HepG2 (cell line): Measurements from ENCODE around the gene FUT4. TPM values are rescaled to one million over a fixed set of nuclear protein-coding genes. Genes with fewer than 3 reads are reported as not detected.

Experiments
- ATAC-seq: fragments of 200-7000 bp; cut with Tn5 transposase; 3 replicates; pipeline ENCODE4 v1.9.1; 2020; ENCODE audit warnings: mild to moderate bottlenecking, moderate library complexity
- BruUV-seq: library from RNA; stranded (reverse); fragments of 400-500 nt; replicated peaks from 2 replicates; lab custom pipeline; 2021; lab: Mats Ljungman, UMichigan
- CTCF ChIA-PET: fragments of 300-600 bp; formaldehyde crosslinking; extraction: SDS; loops from one replicate; lab custom pipeline; 2021; ENCODE audit warnings: low total read pairs, inconsistent platforms, low intra/inter-chr PET ratio; lab: Yijun Ruan, JAX
- POLR2A ChIA-PET: fragments of 350-600 bp; sonication (Branson Sonifier 250); formaldehyde crosslinking; loops from one replicate; lab custom pipeline; 2020; ENCODE audit warnings: antibody characterized with exemption, inconsistent platforms; lab: Yijun Ruan, JAX
- DNase-seq: peaks from one replicate; pipeline ENCODE4 v3.0.0-alpha.2; 2015; ENCODE audit warnings: low spot score
- FAIRE-seq: peaks from 3 replicates; lab custom pipeline; 2011; peaks lifted over from hg19 to GRCh38; lab: Jason Lieb, UNC
- H2AFZ ChIP-seq: one replicate; pipeline ENCODE4 v1.6.1; 2011; ENCODE audit warnings: low read length, inconsistent platforms
- H3K27ac ChIP-seq: fragments of 300-600 bp; 3 replicates; pipeline ENCODE4 v1.8.0; 2011; ENCODE audit warnings: mixed run types, mild to moderate bottlenecking, mixed read lengths, low read length, inconsistent platforms; ENCODE audit not compliant: insufficient read depth; ENCODE audit errors: extremely low read length
- H3K27me3 ChIP-seq, 2 experiments: fragments of 200-600 bp in 1 of 2; 2 replicates in 1 of 2; 3 replicates in 1 of 2; pipeline versions ENCODE4 v1.6.0 to v1.8.0; 2011; ENCODE audit warnings: low read length in 2 of 2, mild to moderate bottlenecking in 2 of 2, moderate library complexity in 2 of 2, inconsistent platforms in 1 of 2; ENCODE audit not compliant: insufficient read depth in 2 of 2, control insufficient read depth in 1 of 2
- H3K36me3 ChIP-seq, 2 experiments: fragments of 200-600 bp in 1 of 2; replicated peaks in 1 of 2; 2 replicates in 1 of 2; 3 replicates in 1 of 2; pipeline versions ENCODE4 v1.5.1 to v1.8.0; 2011; ENCODE audit warnings: low read length in 2 of 2, inconsistent platforms in 1 of 2; ENCODE audit not compliant: insufficient read depth in 2 of 2, control insufficient read depth in 1 of 2
- H3K4me1 ChIP-seq: 2 replicates; pipeline ENCODE4 v1.5.1; 2012; ENCODE audit warnings: low read length, inconsistent platforms; ENCODE audit not compliant: insufficient read depth
- H3K4me2 ChIP-seq: 2 replicates; pipeline ENCODE4 v1.6.0; 2011; ENCODE audit warnings: low read depth, low read length, inconsistent platforms
- H3K4me3 ChIP-seq, 3 experiments: fragments of 200-600 bp in 1 of 3; sonication (generic), shearing (Covaris generic) in 1 of 3; replicated peaks in 1 of 3; 2 replicates each; pipeline ENCODE4 v1.5.1; 2011 to 2016; ENCODE audit warnings: low read length in 3 of 3, inconsistent platforms in 2 of 3, low read depth in 2 of 3, mild to moderate bottlenecking in 2 of 3, control low read depth in 1 of 3, mixed read lengths in 1 of 3; ENCODE audit not compliant: insufficient read depth in 1 of 3
- H3K79me2 ChIP-seq: one replicate; pipeline ENCODE4 v1.6.1; 2011; ENCODE audit warnings: low read length, inconsistent platforms; ENCODE audit not compliant: insufficient read depth
- H3K9ac ChIP-seq: 2 replicates; pipeline ENCODE4 v1.6.0; 2011; ENCODE audit warnings: mild to moderate bottlenecking, low read depth, low read length, inconsistent platforms; ENCODE audit not compliant: insufficient read depth
- H3K9me3 ChIP-seq: 2 replicates; pipeline ENCODE4 v1.5.1; 2012; ENCODE audit warnings: mild to moderate bottlenecking, low read length
- H4K20me1 ChIP-seq: 2 replicates; pipeline ENCODE4 v1.6.0; 2011; ENCODE audit warnings: inconsistent platforms, mild to moderate bottlenecking, low read length, moderate library complexity; ENCODE audit not compliant: insufficient read depth
- ISX ChIP-seq: sonication (generic); formaldehyde crosslinking; conservative IDR thresholded peaks from 2 replicates; pipeline ENCODE4 v1.5.0; 2020; ENCODE audit warnings: missing genetic modification reagents
- PCBP2 ChIP-seq: fragments of 200-400 bp; formaldehyde crosslinking; optimal IDR thresholded peaks from 2 replicates; pipeline ENCODE3; 2018; ENCODE audit warnings: low read length, low read depth; ENCODE audit not compliant: poor library complexity, severe bottlenecking
- TGIF2 ChIP-seq: IDR thresholded peaks from 2 replicates; pipeline ENCODE4 v1.6.1; 2016; ENCODE audit warnings: control low read depth, missing compliant biosample characterization
- ZNF235 ChIP-seq: sonication (generic); formaldehyde crosslinking; IDR thresholded peaks from 2 replicates; pipeline ENCODE4 v1.8.1; 2023; ENCODE audit warnings: mild to moderate bottlenecking, missing genetic modification reagents, borderline replicate concordance
- ZNF331 ChIP-seq: sonication (generic); formaldehyde crosslinking; IDR thresholded peaks from 2 replicates; pipeline ENCODE4 v1.4.0; 2020; ENCODE audit warnings: missing genetic modification reagents
- ZNF549 ChIP-seq: sonication (generic); formaldehyde crosslinking; IDR thresholded peaks from 2 replicates; pipeline ENCODE4 v1.5.0; 2020; ENCODE audit warnings: missing genetic modification reagents
- ZNF777 ChIP-seq: sonication (generic); formaldehyde crosslinking; IDR thresholded peaks from 2 replicates; pipeline ENCODE4 v1.4.0; 2020; ENCODE audit warnings: missing genetic modification reagents
- ZNF816 ChIP-seq: sonication (generic); formaldehyde crosslinking; IDR thresholded peaks from 2 replicates; pipeline ENCODE4 v1.8.0; 2022; ENCODE audit warnings: missing genetic modification reagents, mild to moderate bottlenecking, borderline replicate concordance
- ZSCAN5A ChIP-seq: sonication (generic); formaldehyde crosslinking; IDR thresholded peaks from 2 replicates; pipeline ENCODE4 v1.8.0; 2022; ENCODE audit warnings: mild to moderate bottlenecking, missing genetic modification reagents, borderline replicate concordance
- WGBS: methylation state at CpG from one replicate; pipeline ENCODE4 v1.1.6; 2017; ENCODE audit warnings: low lambda C conversion rate; 5-methylcytosine and 5-hydroxymethylcytosine counted together
- in situ Hi-C: cut with HindIII; loops from 2 replicates; pipeline ENCODE4 v1.10.0; 2017; ENCODE audit warnings: low pct_unique_long_range_greater_than_20kb; ENCODE audit not compliant: extremely low pct_ligation_motif_present
- intact Hi-C: fragments of 100-400 bp; cut with micrococcal nuclease; formaldehyde crosslinking; loops from one replicate; pipeline ENCODE4 v1.10.0; 2022; ENCODE audit not compliant: unreplicated experiment
- polyA plus RNA-seq, 8 experiments: library from polyadenylated mRNA; depleted of rRNA in 3 of 8; stranded (reverse) in 7 of 8; unstranded in 1 of 8; fragments of >200 nt; fragmentation: Illumina TruSeq in 4 of 8; extraction: Trizol in 4 of 8; gene quantifications; 2 replicates each; pipeline versions ENCODE4 v1.2.1 to v1.2.3, GENCODE V29; 2011 to 2016; ENCODE audit warnings: low read depth in 4 of 8, missing spikeins in 1 of 8, mixed read lengths in 1 of 8; ENCODE audit not compliant: insufficient read depth in 1 of 8
- total RNA-seq, 5 experiments: library from RNA; depleted of rRNA; stranded (reverse); fragments of >200 nt; fragmentation: Illumina TruSeq; extraction: Trizol; gene quantifications; 2 replicates each; pipeline ENCODE4 v1.2.3, GENCODE V29; 2016; ENCODE audit warnings: low read depth in 1 of 5

Gene FUT4
- total and polyA plus RNA-seq, 2 of the 13 experiments (the other 11 are each of a cell fraction or from before 2014, with no cell fraction given) = 0.28 to 0.60 TPM

- no peak overlapping the region for H3K4me3 ChIP-seq
- H3K4me2 ChIP-seq = no peak overlapping the region
- H2AFZ ChIP-seq = no peak overlapping the region
- ATAC-seq = no peak
- no peaks in the 10 kb centered on the region for H3K36me3 ChIP-seq
- ChIA-PET CTCF (no interaction called here), POLR2A (no interaction called here)
- 26% methylated on average over 3 of the region's 3 CpGs for WGBS
- no TSS peak for BruUV-seq
- no peak for FAIRE-seq
- H4K20me1 ChIP-seq = no peaks in the 10 kb centered on the region
- in situ Hi-C loops (no loop called here), intact Hi-C loops (no loop called here)
- H3K4me1 ChIP-seq = no peaks in the 10 kb centered on the region
- peaks cover 0 to 7% of the 10 kb centered on the region in 2 experiments; a peak in 1 of 5 replicates for H3K27me3 ChIP-seq
- no peak overlapping the region for H3K27ac ChIP-seq
- TF ChIP-seq ZNF235 (CRISPR knock-in tag) (no peak), ISX (CRISPR knock-in tag) (no peak), PCBP2 (no peak), ZNF777 (CRISPR knock-in tag) (no peak), ZNF331 (CRISPR knock-in tag) (no peak), ZNF816 (CRISPR knock-in tag) (no peak), TGIF2 (CRISPR knock-in tag) (no peak), ZNF549 (CRISPR knock-in tag) (no peak), ZSCAN5A (no peak)
- H3K9me3 ChIP-seq = no peaks in the 10 kb centered on the region
- no peaks in the 10 kb centered on the region for H3K79me2 ChIP-seq
- no peak overlapping the region for H3K9ac ChIP-seq
- no peak for DNase-seq
These were observed 40.3 kb downstream of the FUT4 start for GRCh38 chr11:94583866-94584500.
